Myocyte (in vitro differentiated cells): ENCODE results near the gene BSND. TPM values are rescaled to one million over a fixed set of nuclear protein-coding genes. Genes with fewer than 3 reads are reported as not detected.

ENCODE experiments used
- DNase-seq: peaks from one replicate; pipeline ENCODE4 v3.0.0-alpha.2; 2012; ENCODE audit warnings: low read depth
- total RNA-seq: library from RNA; depleted of rRNA; stranded (reverse); fragments of >200 nt; gene quantifications from 2 replicates; pipeline ENCODE4 v1.2.3, GENCODE V29; 2014

The BSND gene
- total RNA-seq, 1 donor from 2014 or later, result not detected

GRCh38 chr1:55060133-55060999, 61.6 kb downstream of the BSND start:
- peak; percentile 77 for DNase-seq

- no peak for DNase-seq
Measured at GRCh38 chr1:55061000-55061705, 62.4 kb downstream of the BSND start.

Other genes with a start within 250 kb of the BSND start
- gene PARS2, start 234.4 kb upstream of the BSND start, total RNA-seq, result 7.2 and 8.0 TPM in 2 replicates
- gene TTC22, start 197.6 kb upstream of the BSND start, total RNA-seq, result not detected in 2 replicates
- 39.2 and 44.5 TPM in 2 replicates for gene DHCR24, start 111.7 kb upstream of the BSND start, total RNA-seq
- gene TMEM61, start 18.3 kb upstream of the BSND start, total RNA-seq, result not detected in 2 replicates
- 1.2 and 8.8 TPM in 2 replicates for gene PCSK9, start 40.6 kb downstream of the BSND start, total RNA-seq
- 24.9 and 56.7 TPM in 2 replicates for gene USP24, start 216.4 kb downstream of the BSND start, total RNA-seq